Measurements from ENCODE around the gene DMGDH. TPM values are rescaled to one million over a fixed set of nuclear protein-coding genes. Genes with fewer than 3 reads are reported as not detected.

The DMGDH gene
- total RNA-seq, 1 experiment from 2014 or later, result not detected

DNA sequence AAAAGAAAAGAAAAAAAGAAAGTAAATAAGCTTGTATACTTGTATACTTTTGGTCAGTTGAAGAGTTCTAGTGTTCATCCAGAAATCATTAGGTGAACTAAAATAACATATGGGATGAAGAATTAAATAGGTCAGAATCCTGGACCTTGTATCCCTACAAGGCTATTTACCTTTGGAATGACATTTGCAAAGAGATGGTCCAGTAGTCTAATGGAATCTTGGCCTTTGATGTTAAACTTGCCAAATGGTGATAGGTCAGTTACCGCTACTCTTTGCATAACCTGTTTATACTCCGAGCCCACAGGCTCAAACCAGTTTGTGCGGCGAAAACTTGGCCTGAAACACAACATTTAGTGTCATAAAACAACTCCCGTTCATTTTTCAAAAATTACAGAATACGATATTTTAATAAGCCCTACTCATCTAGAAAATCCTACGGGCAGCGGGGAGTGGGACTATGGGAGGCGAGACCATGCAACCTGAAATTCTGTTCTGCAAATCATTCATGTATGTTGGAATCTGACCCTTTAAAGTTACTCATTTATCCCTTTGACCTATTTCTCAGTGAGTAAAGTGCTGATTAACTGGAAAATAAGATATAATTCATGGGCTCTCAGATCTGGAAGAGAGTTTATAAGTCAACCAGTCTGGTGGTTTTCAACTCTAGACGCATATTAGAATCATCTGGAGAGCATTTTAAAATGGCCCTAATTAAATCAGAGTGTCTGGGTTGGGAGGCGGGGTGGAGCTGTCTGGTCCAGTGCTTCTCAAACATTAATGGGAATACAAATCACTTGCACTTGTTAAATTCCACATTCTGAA lies 38.6 kb downstream of the DMGDH start:
- Mint-ChIP-seq H3K36me3 (ENCODE audit: insufficient read depth in 1 of 3, low read depth in 3 of 3) (no peaks in the 10 kb centered on the region), H3K9me3 (no peaks in the 10 kb centered on the region), H3K4me1 (no peaks in the 10 kb centered on the region), H3K27ac (no peak overlapping the region), H3K27me3 (ENCODE audit: low read depth) (peaks cover 2% of the 10 kb centered on the region; the same call in 1 of the 2 replicates), H3K4me3 (no peak overlapping the region)
- Histone ChIP-seq H3K27me3 (ENCODE audit: insufficient read depth, low read length) (no peaks in the 10 kb centered on the region), H2BK20ac (ENCODE audit: low read depth, low read length, poor library complexity, severe bottlenecking) (no peak overlapping the region), H2BK5ac (ENCODE audit: insufficient read length, low read length) (no peak overlapping the region), H3K4me2 (ENCODE audit: insufficient read depth, insufficient read length, low read length) (no peak overlapping the region), H3K9ac (ENCODE audit: extremely low read depth, insufficient read length, low read length) (no peak overlapping the region), H3K9me3 (ENCODE audit: control insufficient read depth, low read depth, low read length) (no peaks in the 10 kb centered on the region), H4K20me1 (ENCODE audit: control insufficient read depth, insufficient read depth, insufficient read length) (no peaks in the 10 kb centered on the region), H4K5ac (ENCODE audit: insufficient read length, low read depth, low read length) (no peak overlapping the region), H4K91ac (ENCODE audit: insufficient read length, low read depth, low read length) (no peak overlapping the region), H3K23ac (ENCODE audit: insufficient read length, low read depth, low read length) (no peak overlapping the region), H2AFZ (ENCODE audit: low read length) (no peak overlapping the region), H3K23me2 (ENCODE audit: insufficient read length, low read depth, low read length, poor library complexity, severe bottlenecking) (no peaks in the 10 kb centered on the region), H2BK120ac (ENCODE audit: low read depth, low read length, poor library complexity, severe bottlenecking) (no peak overlapping the region), H2BK15ac (ENCODE audit: low read depth, low read length) (no peak overlapping the region), H3K14ac (ENCODE audit: insufficient read depth, low read length) (no peak overlapping the region), H2BK12ac (ENCODE audit: insufficient read length, low read depth, low read length) (no peak overlapping the region), H3K27ac (ENCODE audit: insufficient read length, low read depth, low read length) (no peak overlapping the region), H3K79me1 (ENCODE audit: insufficient read depth, low read depth, low read length, poor library complexity, severe bottlenecking) (no peaks in the 10 kb centered on the region), H3T11ph (ENCODE audit: low read length) (no peak overlapping the region), H2AK5ac (ENCODE audit: insufficient read length, low read length) (no peak overlapping the region), H3K79me2 (ENCODE audit: insufficient read depth, low read length) (no peaks in the 10 kb centered on the region), H3K4ac (ENCODE audit: low read depth, low read length) (no peak overlapping the region), H3K18ac (ENCODE audit: insufficient read length, low read depth, low read length) (no peak overlapping the region), H3K56ac (ENCODE audit: insufficient read length, low read depth, low read length) (no peak overlapping the region), H4K8ac (replicated peaks; ENCODE audit: insufficient read length, low read depth, low read length) (no peak overlapping the region), H3K4me1 (ENCODE audit: insufficient read depth, low read length) (no peaks in the 10 kb centered on the region)
- WGBS (ENCODE audit: extremely low coverage, insufficient read length, low lambda C conversion rate), result no CpG with 5 or more reads among the region's 11 CpGs
- no peak for DNase-seq
- TF ChIP-seq, protein P1, sequence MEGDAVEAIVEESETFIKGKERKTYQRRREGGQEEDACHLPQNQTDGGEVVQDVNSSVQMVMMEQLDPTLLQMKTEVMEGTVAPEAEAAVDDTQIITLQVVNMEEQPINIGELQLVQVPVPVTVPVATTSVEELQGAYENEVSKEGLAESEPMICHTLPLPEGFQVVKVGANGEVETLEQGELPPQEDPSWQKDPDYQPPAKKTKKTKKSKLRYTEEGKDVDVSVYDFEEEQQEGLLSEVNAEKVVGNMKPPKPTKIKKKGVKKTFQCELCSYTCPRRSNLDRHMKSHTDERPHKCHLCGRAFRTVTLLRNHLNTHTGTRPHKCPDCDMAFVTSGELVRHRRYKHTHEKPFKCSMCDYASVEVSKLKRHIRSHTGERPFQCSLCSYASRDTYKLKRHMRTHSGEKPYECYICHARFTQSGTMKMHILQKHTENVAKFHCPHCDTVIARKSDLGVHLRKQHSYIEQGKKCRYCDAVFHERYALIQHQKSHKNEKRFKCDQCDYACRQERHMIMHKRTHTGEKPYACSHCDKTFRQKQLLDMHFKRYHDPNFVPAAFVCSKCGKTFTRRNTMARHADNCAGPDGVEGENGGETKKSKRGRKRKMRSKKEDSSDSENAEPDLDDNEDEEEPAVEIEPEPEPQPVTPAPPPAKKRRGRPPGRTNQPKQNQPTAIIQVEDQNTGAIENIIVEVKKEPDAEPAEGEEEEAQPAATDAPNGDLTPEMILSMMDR (conservative IDR thresholded peaks at IDR 0.05), result no peak

Measured in H9 (cell line).